K562 (cell line): ENCODE results near the gene LRP2BP. TPM values are rescaled to one million over a fixed set of nuclear protein-coding genes. Genes with fewer than 3 reads are reported as not detected.

Source experiments
- ATAC-seq: fragments of 200-7000 bp; cut with Tn5 transposase; 3 replicates; pipeline ENCODE4 v1.9.1; 2020; ENCODE audit warnings: moderate library complexity
- BruUV-seq: library from RNA; stranded (reverse); fragments of 400-500 nt; replicated peaks from 2 replicates; lab custom pipeline; 2021; lab: Mats Ljungman, UMichigan
- CTCF ChIA-PET: fragments of 300-600 bp; formaldehyde crosslinking; extraction: SDS; loops from one replicate; lab custom pipeline; 2021; ENCODE audit warnings: low intra/inter-chr PET ratio; lab: Yijun Ruan, JAX
- POLR2A ChIA-PET: fragments of 300-600, 350-650 bp; sonication (Branson Sonifier 250); formaldehyde crosslinking; extraction: SDS; loops from one replicate; lab custom pipeline; 2021; ENCODE audit warnings: antibody characterized with exemption, inconsistent platforms; lab: Yijun Ruan, JAX
- DNase-seq, 4 experiments: peaks; one replicate each; pipeline versions ENCODE4 v3.0.0 to v3.0.0-alpha.2; 2011 to 2018; ENCODE audit warnings: low spot score in 3 of 4, mixed read lengths in 3 of 4; ENCODE audit errors: extremely low read depth in 1 of 4
- FAIRE-seq: peaks from 2 replicates; lab custom pipeline; 2011; peaks lifted over from hg19 to GRCh38; lab: Jason Lieb, UNC
- H2AFZ ChIP-seq: 2 replicates; pipeline ENCODE4 v1.6.0; 2011; ENCODE audit warnings: low read depth, low read length, control low read depth, inconsistent platforms
- H3K27ac ChIP-seq: fragments of 200-600 bp; 3 replicates; pipeline ENCODE4 v1.8.0; 2011; ENCODE audit warnings: low read depth, mild to moderate bottlenecking, control low read depth, inconsistent platforms, low read length, moderate library complexity, mixed read lengths; ENCODE audit errors: extremely low read depth
- H3K27me3 ChIP-seq, 2 experiments: fragments of 300-600 bp in 1 of 2; 2 replicates in 1 of 2; 3 replicates in 1 of 2; pipeline versions ENCODE4 v1.6.0 to v1.8.0; 2011; ENCODE audit warnings: inconsistent platforms in 2 of 2, low read length in 2 of 2, mild to moderate bottlenecking in 1 of 2, mixed read lengths in 1 of 2, moderate library complexity in 1 of 2; ENCODE audit not compliant: control insufficient read depth in 2 of 2, insufficient read depth in 2 of 2
- H3K36me3 ChIP-seq: fragments of 300-600 bp; 3 replicates; pipeline ENCODE4 v1.8.0; 2011; ENCODE audit warnings: mild to moderate bottlenecking, low read length, inconsistent platforms; ENCODE audit not compliant: control insufficient read depth, insufficient read depth
- H3K4me1 ChIP-seq, 2 experiments: fragments of 200-600 bp in 1 of 2; replicated peaks in 1 of 2; 2 replicates in 1 of 2; 3 replicates in 1 of 2; pipeline versions ENCODE4 v1.5.1 to v1.8.0; 2011; ENCODE audit warnings: inconsistent platforms in 2 of 2, low read length in 2 of 2, mild to moderate bottlenecking in 1 of 2, mixed read lengths in 1 of 2, moderate library complexity in 1 of 2; ENCODE audit not compliant: control insufficient read depth in 2 of 2, insufficient read depth in 2 of 2
- H3K4me2 ChIP-seq: 2 replicates; pipeline ENCODE4 v1.6.1; 2011; ENCODE audit warnings: low read length, control low read depth, inconsistent platforms, mixed read lengths; ENCODE audit not compliant: insufficient read depth
- H3K4me3 ChIP-seq: fragments of 200-600 bp; sonication (generic), shearing (Covaris generic); 2 replicates; pipeline ENCODE4 v1.5.1; 2016; ENCODE audit warnings: control low read depth, inconsistent platforms
- H3K79me2 ChIP-seq: fragments of 200-600 bp; 3 replicates; pipeline ENCODE4 v1.8.0; 2011; ENCODE audit warnings: low read length, inconsistent platforms; ENCODE audit not compliant: control insufficient read depth, insufficient read depth
- H3K9ac ChIP-seq, 2 experiments: 2 replicates each; pipeline versions ENCODE4 v1.6.0 to v1.6.1; 2011; ENCODE audit warnings: low read depth in 2 of 2, low read length in 2 of 2, control low read depth in 1 of 2, inconsistent platforms in 1 of 2, mild to moderate bottlenecking in 1 of 2, mixed read lengths in 1 of 2; ENCODE audit not compliant: insufficient read depth in 1 of 2
- H3K9me1 ChIP-seq: one replicate; pipeline ENCODE4 v1.6.0; 2011; ENCODE audit warnings: inconsistent platforms, mild to moderate bottlenecking, low read length, moderate library complexity; ENCODE audit not compliant: control insufficient read depth, insufficient read depth
- H3K9me3 ChIP-seq: replicated peaks from 2 replicates; pipeline ENCODE4 v1.5.1; 2011; ENCODE audit warnings: low read depth, low read length, inconsistent platforms; ENCODE audit not compliant: control insufficient read depth, insufficient read depth
- H4K20me1 ChIP-seq: replicated peaks from 2 replicates; pipeline ENCODE4 v1.6.1; 2011; ENCODE audit warnings: low read length, inconsistent platforms, mixed read lengths; ENCODE audit not compliant: control insufficient read depth, insufficient read depth
- BCOR ChIP-seq: fragments of 450-650 bp; IDR thresholded peaks from 2 replicates; pipeline ENCODE4 v1.6.1; 2016
- E2F1 ChIP-seq: sonication (generic); formaldehyde crosslinking; IDR thresholded peaks from 2 replicates; pipeline ENCODE4 v1.8.1; 2023; ENCODE audit warnings: mild to moderate bottlenecking, missing genetic modification reagents, moderate library complexity
- FOSL1 ChIP-seq: fragments of 200-800 bp; sonication (Bioruptor generic); conservative IDR thresholded peaks from 2 replicates; pipeline ENCODE4 v1.6.1; 2016; ENCODE audit warnings: missing genetic modification characterization, missing compliant biosample characterization
- KDM1A ChIP-seq, 2 experiments: fragments of 450-650 bp; IDR thresholded peaks; 2 replicates each; pipeline ENCODE4 v1.6.1; 2016; ENCODE audit warnings: mild to moderate bottlenecking in 2 of 2
- MTA2 ChIP-seq: fragments of 450-650 bp; IDR thresholded peaks from 2 replicates; pipeline ENCODE4 v1.6.1; 2016; ENCODE audit warnings: low read depth
- MYNN ChIP-seq, 2 experiments: sonication (generic); formaldehyde crosslinking in 1 of 2; IDR thresholded peaks; 2 replicates each; pipeline versions ENCODE4 v1.5.0 to v1.6.1; 2016 to 2020; ENCODE audit warnings: antibody characterized with exemption in 1 of 2, missing genetic modification reagents in 1 of 2
- POLR2AphosphoS5 ChIP-seq: IDR thresholded peaks from 2 replicates; pipeline ENCODE4 v1.6.1; 2011; ENCODE audit warnings: mild to moderate bottlenecking, low read depth, low read length, moderate library complexity; ENCODE audit not compliant: control insufficient read depth, insufficient read depth
- RAD51 ChIP-seq: fragments of 450-650 bp; IDR thresholded peaks from 2 replicates; pipeline ENCODE4 v1.7.1; 2016; ENCODE audit warnings: low read depth, mild to moderate bottlenecking, borderline replicate concordance
- ZNF639 ChIP-seq, 2 experiments: fragments of 200-800 bp in 1 of 2; sonication (Bioruptor generic) in 1 of 2; sonication (generic) in 1 of 2; formaldehyde crosslinking in 1 of 2; IDR thresholded peaks in 1 of 2; conservative IDR thresholded peaks in 1 of 2; 2 replicates each; pipeline versions ENCODE4 v1.5.0 to v1.6.1; 2016 to 2020; ENCODE audit warnings: missing compliant biosample characterization in 1 of 2, missing genetic modification characterization in 1 of 2, missing genetic modification reagents in 1 of 2
- WGBS: fragments of 100-300 bp; shearing (Covaris generic); methylation state at CpG from one replicate; pipeline ENCODE4 v1.1.6; 2016; ENCODE audit warnings: low coverage, mixed read lengths; ENCODE audit not compliant: insufficient coverage; ENCODE audit errors: missing lambda C conversion rate; 5-methylcytosine and 5-hydroxymethylcytosine counted together
- in situ Hi-C: fragments of 300-500 bp; cut with MboI; formaldehyde crosslinking; loops from 4 replicates; pipeline ENCODE4 v1.15.0; 2018; ENCODE audit warnings: inconsistent platforms, mixed read lengths
- intact Hi-C: fragments of 100-400 bp; cut with micrococcal nuclease; formaldehyde crosslinking; loops from 2 replicates; pipeline ENCODE4 v1.14.2; 2022
- polyA plus RNA-seq, 8 experiments: library from polyadenylated mRNA; depleted of rRNA in 4 of 8; stranded (reverse) in 5 of 8; unstranded in 3 of 8; fragments of >200 nt; fragmentation: Nextera tagmentation in 2 of 8; fragmentation: Illumina TruSeq in 1 of 8; extraction: Ambion mirVana in 2 of 8; extraction: Trizol in 1 of 8; gene quantifications; 2 replicates each; pipeline versions ENCODE4 v1.2.1 to v1.2.3, GENCODE V29; 2011 to 2014; ENCODE audit warnings: inconsistent platforms in 1 of 8, missing spikeins in 1 of 8
- total RNA-seq, 7 experiments: library from RNA; depleted of rRNA in 6 of 7; stranded (reverse); fragments of >200 nt in 6 of 7; fragmentation: Illumina TruSeq in 2 of 7; extraction: Trizol in 2 of 7; gene quantifications; 2 replicates each; pipeline versions ENCODE4 v1.2.1 to v1.2.3, GENCODE V29; 2011 to 2021; ENCODE audit warnings: low replicate concordance in 1 of 7

LRP2BP gene
- total and polyA plus RNA-seq, 9 of the 15 experiments (the other 6 are each of a cell fraction or from before 2014, with no cell fraction given), result 0.42 to 2.1 (median 0.62) TPM

- H3K36me3 ChIP-seq, result no peaks in the 10 kb centered on the region
- H3K27me3 ChIP-seq, result no peaks in the 10 kb centered on the region
- no peak for FAIRE-seq
- H3K4me3 ChIP-seq, result no peak overlapping the region
- 86% methylated on average over 3 of the region's 3 CpGs for WGBS
- no peak overlapping the region for H2AFZ ChIP-seq
- no peak overlapping the region for H3K9ac ChIP-seq
- CTCF ChIA-PET, result no interaction called here
- intact Hi-C loops (no loop called here), in situ Hi-C loops (no loop called here)
- no peaks in the 10 kb centered on the region for H3K79me2 ChIP-seq
- no TSS peak for BruUV-seq
- no peaks in the 10 kb centered on the region for H3K9me1 ChIP-seq
- H3K9me3 ChIP-seq, result no peaks in the 10 kb centered on the region
- H4K20me1 ChIP-seq, result no peaks in the 10 kb centered on the region
- no peak for ATAC-seq
- no peak overlapping the region for H3K4me2 ChIP-seq
- TF ChIP-seq BCOR, result no peak
- no peak for TF ChIP-seq RAD51
- TF ChIP-seq MYNN (IDR thresholded peaks at IDR 0.05), result no peak
- TF ChIP-seq MYNN (CRISPR knock-in tag; IDR thresholded peaks at IDR 0.05), result no peak
- TF ChIP-seq KDM1A (IDR thresholded peaks at IDR 0.05), result no peak
- TF ChIP-seq E2F1 (CRISPR knock-in tag), result no peak
- no peak for TF ChIP-seq ZNF639 (CRISPR knock-in tag; conservative IDR thresholded peaks at IDR 0.05 in 1 of 2, IDR thresholded peaks at IDR 0.05 in 1 of 2)
- TF ChIP-seq POLR2AphosphoS5, result no peak
- TF ChIP-seq FOSL1 (tag), result no peak
- TF ChIP-seq MTA2, result no peak
- no peak overlapping the region for H3K27ac ChIP-seq
- peaks cover 0 to 2% of the 10 kb centered on the region in 2 experiments; a peak in 1 of 5 replicates for H3K4me1 ChIP-seq
- POLR2A ChIA-PET, result no interaction called here
- DNase-seq, result no peak
These were observed 62.9 kb downstream of the LRP2BP start for GRCh38 chr4:185332575-185333464.
